ENCODE results near the gene TRPV6. TPM values are rescaled to one million over a fixed set of nuclear protein-coding genes. Genes with fewer than 3 reads are reported as not detected.

The TRPV6 gene
- total RNA-seq, 1 donor from 2014 or later = not detected

DNA sequence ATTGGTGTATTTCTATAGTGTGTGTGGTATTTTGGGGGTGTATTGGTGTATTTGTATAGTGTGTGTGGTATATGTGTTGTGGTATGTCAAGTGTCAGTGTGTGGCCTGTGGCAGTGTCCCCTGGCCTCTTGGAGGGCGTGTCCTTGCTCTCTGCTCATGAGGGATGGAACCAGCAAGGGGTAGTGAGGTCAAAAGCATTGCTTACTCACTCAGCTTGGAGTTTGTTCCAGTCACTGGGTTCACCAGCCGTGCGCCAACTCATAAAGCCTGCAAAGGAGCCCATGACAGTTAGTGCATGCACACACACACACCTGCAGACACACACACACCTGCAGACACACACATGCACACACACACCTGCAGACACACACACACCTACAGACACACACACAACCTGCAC lies 4.3 kb upstream of the TRPV6 start:
- Histone ChIP-seq H3K27me3 (no peaks in the 10 kb centered on the region), H3K9me3 (ENCODE audit: low read depth) (no peaks in the 10 kb centered on the region), H3K4me2 (no peak overlapping the region), H3K36me3 (no peaks in the 10 kb centered on the region), H2AFZ (replicated peaks) (no peak overlapping the region), H3K27ac (no peak overlapping the region), H4K20me1 (ENCODE audit: low read depth) (no peaks in the 10 kb centered on the region), H3K9ac (no peak overlapping the region), H3K79me2 (ENCODE audit: low read depth) (no peaks in the 10 kb centered on the region), H3K4me3 (no peak overlapping the region), H3F3A (ENCODE audit: low read depth) (no peaks in the 10 kb centered on the region), H3K4me1 (no peaks in the 10 kb centered on the region)
- TF ChIP-seq, protein P1, sequence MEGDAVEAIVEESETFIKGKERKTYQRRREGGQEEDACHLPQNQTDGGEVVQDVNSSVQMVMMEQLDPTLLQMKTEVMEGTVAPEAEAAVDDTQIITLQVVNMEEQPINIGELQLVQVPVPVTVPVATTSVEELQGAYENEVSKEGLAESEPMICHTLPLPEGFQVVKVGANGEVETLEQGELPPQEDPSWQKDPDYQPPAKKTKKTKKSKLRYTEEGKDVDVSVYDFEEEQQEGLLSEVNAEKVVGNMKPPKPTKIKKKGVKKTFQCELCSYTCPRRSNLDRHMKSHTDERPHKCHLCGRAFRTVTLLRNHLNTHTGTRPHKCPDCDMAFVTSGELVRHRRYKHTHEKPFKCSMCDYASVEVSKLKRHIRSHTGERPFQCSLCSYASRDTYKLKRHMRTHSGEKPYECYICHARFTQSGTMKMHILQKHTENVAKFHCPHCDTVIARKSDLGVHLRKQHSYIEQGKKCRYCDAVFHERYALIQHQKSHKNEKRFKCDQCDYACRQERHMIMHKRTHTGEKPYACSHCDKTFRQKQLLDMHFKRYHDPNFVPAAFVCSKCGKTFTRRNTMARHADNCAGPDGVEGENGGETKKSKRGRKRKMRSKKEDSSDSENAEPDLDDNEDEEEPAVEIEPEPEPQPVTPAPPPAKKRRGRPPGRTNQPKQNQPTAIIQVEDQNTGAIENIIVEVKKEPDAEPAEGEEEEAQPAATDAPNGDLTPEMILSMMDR (IDR thresholded peaks at IDR 0.05) = no peak
- no peak for TF ChIP-seq EZH2phosphoT487 (IDR thresholded peaks at IDR 0.05)
- TF ChIP-seq EZH2 (IDR thresholded peaks at IDR 0.05) = no peak
- no peaks in the 10 kb centered on the region for H3K36me3 Mint-ChIP-seq
- no peak for DNase-seq (ENCODE audit: low spot score)
- peaks cover 5% of the 10 kb centered on the region for H3K9me3 Mint-ChIP-seq
- no peak overlapping the region for H3K27ac Mint-ChIP-seq
- H3K27me3 Mint-ChIP-seq (ENCODE audit: insufficient read depth, low read depth) = peaks cover 16% of the 10 kb centered on the region
- peaks cover 15% of the 10 kb centered on the region for H3K4me1 Mint-ChIP-seq
- H3K4me3 Mint-ChIP-seq = no peak overlapping the region

DNA sequence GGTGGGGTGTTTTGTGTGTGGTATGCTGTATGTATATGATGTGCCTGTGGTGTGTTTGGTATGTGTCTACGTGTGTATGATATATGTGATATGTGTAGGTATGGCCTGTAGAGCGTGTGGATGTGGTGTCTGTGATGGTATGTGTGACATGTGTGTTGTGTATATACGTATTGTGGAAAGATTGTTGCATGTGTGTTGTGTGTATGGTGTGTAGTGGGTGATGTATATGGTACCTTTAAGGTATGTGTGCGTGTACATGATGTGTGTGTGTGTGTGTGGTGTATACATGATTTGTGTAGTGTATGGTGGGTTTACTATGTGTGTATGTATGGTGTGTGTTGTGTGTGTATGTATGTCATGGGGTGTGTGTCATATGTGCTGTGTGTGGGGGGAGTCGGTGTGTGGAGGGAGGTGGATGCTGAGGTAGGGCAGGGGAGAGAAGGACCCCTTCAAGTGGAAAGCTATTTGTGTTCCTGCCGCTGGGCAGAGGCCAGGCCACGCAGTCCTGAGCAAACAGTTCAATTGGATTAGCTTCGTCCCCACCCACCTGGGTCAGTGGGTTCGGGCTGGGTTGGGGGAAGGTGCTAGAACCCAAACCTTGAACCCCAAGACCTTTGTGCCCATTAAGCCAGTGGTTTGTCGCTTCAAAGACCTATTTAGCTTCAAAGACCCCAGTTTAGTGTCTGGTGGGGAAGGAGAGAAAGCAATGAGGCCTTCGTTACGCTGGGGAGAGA lies 1.9 kb upstream of the TRPV6 start:
- Histone ChIP-seq H3K79me2 (ENCODE audit: low read depth) (no peaks in the 10 kb centered on the region), H4K20me1 (ENCODE audit: low read depth) (no peaks in the 10 kb centered on the region), H2AFZ (replicated peaks) (no peak overlapping the region), H3K9ac (no peak overlapping the region), H3F3A (ENCODE audit: low read depth) (no peaks in the 10 kb centered on the region), H3K36me3 (no peaks in the 10 kb centered on the region), H3K27me3 (no peaks in the 10 kb centered on the region), H3K4me3 (no peak overlapping the region), H3K4me2 (no peak overlapping the region), H3K9me3 (ENCODE audit: low read depth) (no peaks in the 10 kb centered on the region), H3K27ac (no peak overlapping the region), H3K4me1 (no peaks in the 10 kb centered on the region)
- no peak overlapping the region for H3K4me3 Mint-ChIP-seq
- TF ChIP-seq, protein P1 (IDR thresholded peaks at IDR 0.05) = no peak
- TF ChIP-seq EZH2 (IDR thresholded peaks at IDR 0.05) (no peak), EZH2phosphoT487 (IDR thresholded peaks at IDR 0.05) (no peak)
- DNase-seq (ENCODE audit: low spot score) = no peak
- H3K4me1 Mint-ChIP-seq = peaks cover 15% of the 10 kb centered on the region
- no peaks in the 10 kb centered on the region for H3K36me3 Mint-ChIP-seq
- peaks cover 16% of the 10 kb centered on the region for H3K27me3 Mint-ChIP-seq (ENCODE audit: insufficient read depth, low read depth)
- peaks cover 5% of the 10 kb centered on the region for H3K9me3 Mint-ChIP-seq
- no peak overlapping the region for H3K27ac Mint-ChIP-seq

DNA sequence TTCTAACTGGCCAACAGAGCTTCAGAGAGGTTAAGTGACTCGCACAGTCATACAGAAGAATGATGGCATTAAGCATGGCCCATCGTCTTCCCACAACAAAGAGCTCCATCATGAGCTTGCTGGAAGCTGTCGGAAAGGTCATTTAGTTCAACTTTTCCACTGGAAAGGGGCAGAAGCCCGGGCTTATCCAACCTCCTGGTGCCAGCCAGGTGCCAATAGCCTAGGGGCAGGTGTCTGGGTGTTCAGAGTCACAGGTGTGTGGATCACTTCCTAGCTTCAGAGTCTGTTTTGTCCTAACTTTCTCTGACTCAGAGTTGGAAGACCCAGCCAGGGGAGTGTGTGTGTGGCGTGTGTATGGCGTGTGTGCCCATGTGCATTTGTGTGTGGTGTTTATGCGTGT lies 1.3 kb upstream of the TRPV6 start:
- no peak for DNase-seq (ENCODE audit: low spot score)

More for the DNA sequence above, 1.3 kb upstream of the TRPV6 start:
- Mint-ChIP-seq H3K36me3 (no peaks in the 10 kb centered on the region), H3K27ac (no peak overlapping the region), H3K4me1 (peaks cover 15% of the 10 kb centered on the region), H3K4me3 (no peak overlapping the region), H3K27me3 (ENCODE audit: insufficient read depth, low read depth) (peaks cover 14% of the 10 kb centered on the region), H3K9me3 (peaks cover 5% of the 10 kb centered on the region)
- H3K27ac ChIP-seq = no peak overlapping the region
- TF ChIP-seq EZH2phosphoT487 (IDR thresholded peaks at IDR 0.05) = no peak
- no peak for TF ChIP-seq EZH2 (IDR thresholded peaks at IDR 0.05)
- TF ChIP-seq, protein P1 (IDR thresholded peaks at IDR 0.05) = no peak
- no peaks in the 10 kb centered on the region for H3K27me3 ChIP-seq
- no peaks in the 10 kb centered on the region for H3K79me2 ChIP-seq (ENCODE audit: low read depth)
- H2AFZ ChIP-seq (replicated peaks) = no peak overlapping the region
- no peak overlapping the region for H3K4me2 ChIP-seq
- H3K36me3 ChIP-seq = no peaks in the 10 kb centered on the region
- no peaks in the 10 kb centered on the region for H4K20me1 ChIP-seq (ENCODE audit: low read depth)
- no peak overlapping the region for H3K9ac ChIP-seq
- H3F3A ChIP-seq (ENCODE audit: low read depth) = no peaks in the 10 kb centered on the region
- H3K4me3 ChIP-seq = no peak overlapping the region
- no peaks in the 10 kb centered on the region for H3K9me3 ChIP-seq (ENCODE audit: low read depth)
- H3K4me1 ChIP-seq = no peaks in the 10 kb centered on the region
